BLaER1 treated with 17β-estradiol and CSF1 and Interleukin-3, amounts not matched to agents 10 nM and 100 nM (cell line): ENCODE data around the gene KRT34.
"Not testable (repeated sequence)": the region's sequence is repeated elsewhere in the genome, so short reads cannot be mapped to it uniquely, and the experiment has no call there.

ENCODE experiments used
- H3K27ac ChIP-seq, 11 experiments: shearing (Covaris generic); formaldehyde crosslinking; 2 replicates each; pipeline ENCODE4 v1.8.1; 2022
- H3K27me3 ChIP-seq, 11 experiments: shearing (Covaris generic); formaldehyde crosslinking; 2 replicates each; pipeline ENCODE4 v1.8.1; 2022
- H3K36me3 ChIP-seq, 11 experiments: shearing (Covaris generic); formaldehyde crosslinking; 2 replicates each; pipeline ENCODE4 v1.8.1; 2022
- H3K4me1 ChIP-seq, 10 experiments: shearing (Covaris generic); formaldehyde crosslinking; 2 replicates each; pipeline ENCODE4 v1.8.1; 2022
- H3K4me2 ChIP-seq, 11 experiments: shearing (Covaris generic); formaldehyde crosslinking; 2 replicates each; pipeline ENCODE4 v1.8.1; 2022
- H3K4me3 ChIP-seq, 10 experiments: shearing (Covaris generic); formaldehyde crosslinking; 2 replicates each; pipeline ENCODE4 v1.8.1; 2022
- H3K9ac ChIP-seq, 11 experiments: shearing (Covaris generic); formaldehyde crosslinking; 2 replicates each; pipeline ENCODE4 v1.8.1; 2022
- H3K9me3 ChIP-seq, 11 experiments: shearing (Covaris generic); formaldehyde crosslinking; replicated peaks in 1 of 11; 2 replicates each; pipeline ENCODE4 v1.8.1; 2022
- H4K20me1 ChIP-seq, 11 experiments: shearing (Covaris generic); formaldehyde crosslinking; 2 replicates each; pipeline ENCODE4 v1.8.1; 2022
- Cebpa-rat ChIP-seq, 11 experiments: shearing (Covaris generic); IDR thresholded peaks; 2 replicates each; pipeline ENCODE4 v1.8.1; 2022

The KRT34 gene

DNA sequence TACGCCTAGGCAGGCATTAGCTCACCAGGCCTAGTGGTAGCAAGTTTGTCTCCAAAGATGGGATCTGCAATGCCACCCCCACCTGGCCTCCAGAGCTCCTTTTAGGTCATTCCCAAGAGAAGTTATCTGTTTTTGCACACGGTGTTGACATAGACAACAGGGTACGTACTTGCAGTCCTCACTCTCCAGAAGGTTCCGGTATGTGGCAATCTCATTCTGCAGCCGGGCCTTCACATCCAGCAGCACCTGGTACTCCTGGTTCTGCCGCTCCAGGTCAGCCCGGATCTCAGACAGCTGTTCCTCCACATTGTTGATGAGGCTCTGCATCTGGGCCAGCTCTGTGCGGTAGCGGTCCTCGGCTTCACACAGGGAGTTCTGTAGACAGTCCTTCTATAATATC, 25.1 kb upstream of the KRT34 start:
- Histone ChIP-seq H3K27ac (no peak overlapping the region), H3K4me1 (peaks cover 7 to 26% (median 10%) of the 10 kb centered on the region in 10 experiments; a peak in 19 of 20 replicates), H3K36me3 (no peaks in the 10 kb centered on the region), H3K9ac (no peak overlapping the region), H4K20me1 (no peaks in the 10 kb centered on the region), H3K27me3 (no peaks in the 10 kb centered on the region), H3K4me3 (no peak overlapping the region), H3K4me2 (no peak overlapping the region), H3K9me3 (no peaks in the 10 kb centered on the region)
- TF ChIP-seq Cebpa-rat (IDR thresholded peaks at IDR 0.05): no peak

DNA sequence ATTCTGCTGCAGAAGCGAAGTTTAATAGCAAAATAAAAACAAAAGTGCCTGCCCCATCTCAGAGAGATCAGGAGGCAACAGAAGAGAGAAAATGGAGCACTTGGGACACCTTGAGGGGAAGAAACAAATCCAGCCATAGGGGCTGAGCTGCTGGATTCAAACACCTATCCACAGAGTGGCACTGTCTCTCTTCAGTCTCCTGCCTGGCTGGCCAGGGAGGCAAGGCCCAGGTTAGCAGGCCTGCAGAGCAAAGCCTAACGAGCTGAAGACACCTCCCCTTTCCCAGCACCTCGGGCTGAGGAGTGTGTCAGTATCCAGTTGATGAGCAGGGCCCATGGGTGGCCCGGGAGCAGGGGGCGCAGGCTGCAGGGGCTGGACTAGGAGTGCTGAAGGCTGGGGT, 24.1 kb upstream of the KRT34 start:
- H3K9me3 ChIP-seq: no peaks in the 10 kb centered on the region
- H4K20me1 ChIP-seq: no peaks in the 10 kb centered on the region
- H3K27me3 ChIP-seq: no peaks in the 10 kb centered on the region
- H3K36me3 ChIP-seq: no peaks in the 10 kb centered on the region
- no peak overlapping the region for H3K4me3 ChIP-seq
- peaks cover 7 to 29% (median 10%) of the 10 kb centered on the region in 10 experiments; a peak in 19 of 20 replicates for H3K4me1 ChIP-seq
- no peak overlapping the region for H3K9ac ChIP-seq
- no peak overlapping the region for H3K4me2 ChIP-seq
- no peak for TF ChIP-seq Cebpa-rat (IDR thresholded peaks at IDR 0.05)
- H3K27ac ChIP-seq: no peak overlapping the region

DNA sequence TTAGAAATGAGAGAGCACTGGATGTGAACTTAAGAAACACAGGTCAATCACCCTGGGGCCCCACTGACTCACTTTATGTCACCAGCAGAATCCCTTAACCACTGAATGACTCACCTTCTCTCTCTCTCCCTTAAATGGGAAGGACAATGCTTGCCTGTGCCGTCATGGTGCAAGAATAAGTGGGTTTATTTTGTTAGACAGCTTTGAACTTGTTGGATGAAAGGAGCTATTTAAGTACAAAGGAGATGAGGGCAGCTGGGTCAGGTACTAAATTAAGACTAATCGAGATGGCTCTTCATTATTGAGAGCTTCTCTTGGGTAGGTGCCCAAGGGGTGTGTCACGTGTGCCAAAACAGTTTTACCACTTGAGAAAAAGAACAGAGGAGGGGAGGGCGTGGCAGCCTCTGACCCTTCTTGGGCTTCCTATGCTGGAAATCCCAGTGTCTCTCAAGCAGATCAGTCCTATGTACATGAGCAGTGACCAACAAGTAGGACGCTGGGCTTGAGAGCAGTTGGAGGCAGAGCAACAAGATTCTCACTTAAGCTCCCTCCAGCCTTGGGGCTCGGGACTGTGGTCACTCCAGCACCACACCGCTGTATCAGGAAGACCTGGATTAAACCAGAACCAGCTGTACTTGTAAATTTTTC, 22.0 kb upstream of the KRT34 start:
- Histone ChIP-seq H3K36me3 (no peaks in the 10 kb centered on the region), H3K9ac (no peak overlapping the region), H4K20me1 (no peaks in the 10 kb centered on the region), H3K4me3 (no peak overlapping the region), H3K27ac (peak overlapping the region in 2 of 11 experiments; percentile 3 to 46; a peak in 5 of 22 replicates), H3K9me3 (no peaks in the 10 kb centered on the region), H3K4me2 (peak overlapping the region; percentile 23 to 77 (median 55)), H3K27me3 (no peaks in the 10 kb centered on the region), H3K4me1 (peaks cover 7 to 29% (median 10%) of the 10 kb centered on the region in 10 experiments; a peak in 19 of 20 replicates)
- no peak for TF ChIP-seq Cebpa-rat (IDR thresholded peaks at IDR 0.05)

DNA sequence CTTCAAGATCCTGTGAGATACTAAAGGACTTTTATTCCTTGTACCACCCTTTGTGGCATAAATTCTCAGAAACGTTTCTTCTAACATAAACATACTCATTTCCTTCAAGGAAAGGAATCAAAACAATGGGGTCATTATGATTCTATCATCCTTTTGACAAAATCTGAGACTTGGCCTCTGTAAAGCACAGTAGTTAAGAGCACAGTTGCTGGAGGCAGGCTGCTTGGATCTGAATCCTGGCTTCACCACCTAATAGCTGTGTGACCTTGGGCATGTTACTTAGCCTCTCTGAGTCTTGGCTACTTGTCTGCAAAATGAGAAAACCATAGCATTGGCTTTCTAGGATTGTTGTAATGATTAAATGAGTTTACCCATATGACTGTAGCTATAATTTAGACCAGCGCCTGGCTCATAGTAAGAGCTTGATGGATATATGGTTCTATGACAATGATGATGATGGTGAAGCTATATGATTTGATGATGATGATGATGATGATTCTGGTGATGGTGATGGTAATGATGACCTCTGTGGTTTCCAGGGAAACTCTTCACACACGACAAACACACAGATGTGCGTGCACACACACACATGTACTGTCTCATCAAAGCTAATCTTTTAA, 21.4 kb upstream of the KRT34 start:
- Histone ChIP-seq H3K27me3 (no peaks in the 10 kb centered on the region), H3K9ac (no peak overlapping the region), H3K9me3 (no peaks in the 10 kb centered on the region), H3K4me1 (peaks cover 7 to 29% (median 10%) of the 10 kb centered on the region in 10 experiments; a peak in 19 of 20 replicates), H3K4me2 (peak overlapping the region in 9 of 11 experiments; percentile 34 to 77 (median 57); a peak in 14 of 22 replicates), H3K4me3 (no peak overlapping the region), H3K27ac (peak overlapping the region in 1 of 11 experiments; percentile 23; a peak in 1 of 22 replicates), H3K36me3 (no peaks in the 10 kb centered on the region), H4K20me1 (no peaks in the 10 kb centered on the region)
- no peak for TF ChIP-seq Cebpa-rat (IDR thresholded peaks at IDR 0.05)

DNA sequence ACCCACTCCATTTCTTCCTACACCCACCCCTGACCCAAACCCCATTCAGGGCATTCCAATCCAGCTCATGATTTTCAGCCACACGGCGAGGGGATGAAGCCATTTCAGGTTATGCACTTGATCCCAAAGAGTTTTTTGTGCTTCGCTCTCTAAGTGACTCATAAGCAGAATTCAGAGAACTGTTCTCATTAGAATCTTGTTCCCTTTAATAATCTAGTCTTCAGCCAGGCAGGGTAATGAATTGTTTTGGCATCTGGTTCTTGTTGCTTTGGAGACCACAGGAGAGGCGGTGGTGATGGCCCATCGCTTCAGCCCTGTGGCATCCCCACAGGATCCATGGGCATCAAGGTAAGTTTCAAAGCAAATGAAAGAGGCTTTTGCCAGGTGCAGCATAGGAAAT, 20.1 kb upstream of the KRT34 start:
- Histone ChIP-seq H3K9ac (no peak overlapping the region), H3K4me3 (no peak overlapping the region), H3K36me3 (no peaks in the 10 kb centered on the region), H3K4me2 (peak overlapping the region in 1 of 11 experiments; percentile 25; a peak in 1 of 22 replicates), H3K4me1 (peaks cover 7 to 36% (median 10%) of the 10 kb centered on the region in 10 experiments; a peak in 19 of 20 replicates), H3K27ac (peak overlapping the region in 1 of 11 experiments; percentile 5; a peak in 1 of 22 replicates), H3K27me3 (no peaks in the 10 kb centered on the region), H4K20me1 (no peaks in the 10 kb centered on the region), H3K9me3 (no peaks in the 10 kb centered on the region)
- no peak for TF ChIP-seq Cebpa-rat (IDR thresholded peaks at IDR 0.05)

DNA sequence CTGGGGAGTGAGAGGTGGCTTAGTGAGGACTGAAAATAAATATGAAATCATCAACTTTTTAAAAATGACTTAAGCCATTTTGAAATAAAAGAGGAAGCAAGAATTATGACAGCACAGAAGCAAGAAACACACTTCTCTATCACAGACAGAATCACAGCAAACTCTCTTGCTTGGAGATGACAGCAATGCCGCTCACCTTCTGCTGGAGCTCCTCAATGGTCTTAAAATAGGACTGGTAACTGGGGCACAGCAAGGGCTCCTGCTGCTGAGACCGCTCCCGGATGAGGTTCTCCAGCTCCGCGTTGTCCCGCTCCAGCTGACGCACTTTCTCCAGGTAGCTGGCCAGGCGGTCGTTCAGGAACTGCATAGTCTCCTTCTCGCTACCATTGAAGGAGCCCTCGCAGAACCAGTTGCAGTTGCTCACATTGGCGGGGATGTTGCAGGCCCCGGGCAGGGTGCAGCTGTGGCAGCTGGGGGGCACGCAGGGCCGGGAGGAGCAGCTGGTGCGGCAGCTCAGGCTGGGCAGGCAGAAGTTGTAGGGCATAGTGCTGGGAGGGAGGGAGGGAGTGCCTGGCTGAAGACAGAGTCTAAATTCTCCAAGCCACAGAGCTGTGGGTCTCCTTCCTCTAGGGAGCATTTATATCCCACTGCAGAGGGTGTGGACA, 15.0 kb upstream of the KRT34 start, which contains the start of gene KRT31:
TSS of gene KRT31 (minus strand) at position 613 of the 665 bp plus-strand sequence. CDS start at position 544, 69 bp downstream.
- Histone ChIP-seq H3K9ac (no peak within 1 kb of the TSS), H3K27ac (peak within 1 kb of the TSS in 1 of 11 experiments; percentile 21; a peak in 1 of 22 replicates), H3K27me3 (no peaks in the 10 kb centered on the region), H3K4me3 (no peak within 1 kb of the TSS), H3K36me3 (no peaks in the 10 kb centered on the region), H3K4me2 (peak within 1 kb of the TSS in 3 of 11 experiments; percentile 29 to 66 (median 51); a peak in 6 of 22 replicates), H3K4me1 (peaks cover 0 to 20% (median 0%) of the 10 kb centered on the region in 10 experiments; a peak in 7 of 20 replicates), H4K20me1 (no peaks in the 10 kb centered on the region), H3K9me3 (no peaks in the 10 kb centered on the region)
- no peak for TF ChIP-seq Cebpa-rat (IDR thresholded peaks at IDR 0.05)

DNA sequence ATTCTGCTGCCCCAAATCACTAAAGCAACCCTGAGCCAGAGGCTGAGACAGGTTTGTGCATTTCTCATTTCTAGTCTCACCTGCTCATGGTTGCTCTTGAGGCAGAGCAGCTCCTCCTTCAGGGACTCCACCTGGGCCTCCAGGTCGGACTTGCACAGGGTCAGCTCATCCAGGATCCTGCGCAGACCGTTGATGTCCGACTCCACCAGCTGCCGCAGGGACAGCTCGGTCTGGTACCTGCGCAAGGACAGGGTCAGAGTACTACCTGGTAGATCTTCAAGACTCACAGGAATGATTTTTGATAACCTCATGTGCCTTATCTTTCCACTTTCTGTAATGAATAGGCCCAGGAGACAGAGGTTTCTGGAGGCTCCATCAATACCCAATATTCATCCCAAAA, 14.2 kb upstream of the KRT34 start:
- H3K9me3 ChIP-seq: no peaks in the 10 kb centered on the region
- H3K4me3 ChIP-seq: no peak overlapping the region
- no peaks in the 10 kb centered on the region for H4K20me1 ChIP-seq
- H3K9ac ChIP-seq: no peak overlapping the region
- peaks cover 0 to 17% (median 0%) of the 10 kb centered on the region in 10 experiments; a peak in 7 of 20 replicates for H3K4me1 ChIP-seq
- H3K27ac ChIP-seq: no peak overlapping the region; a peak in 1 of 22 replicates
- H3K4me2 ChIP-seq: peak overlapping the region in 3 of 11 experiments; percentile 29 to 66 (median 51); a peak in 6 of 22 replicates
- no peaks in the 10 kb centered on the region for H3K36me3 ChIP-seq
- TF ChIP-seq Cebpa-rat (IDR thresholded peaks at IDR 0.05): no peak
- H3K27me3 ChIP-seq: no peaks in the 10 kb centered on the region

DNA sequence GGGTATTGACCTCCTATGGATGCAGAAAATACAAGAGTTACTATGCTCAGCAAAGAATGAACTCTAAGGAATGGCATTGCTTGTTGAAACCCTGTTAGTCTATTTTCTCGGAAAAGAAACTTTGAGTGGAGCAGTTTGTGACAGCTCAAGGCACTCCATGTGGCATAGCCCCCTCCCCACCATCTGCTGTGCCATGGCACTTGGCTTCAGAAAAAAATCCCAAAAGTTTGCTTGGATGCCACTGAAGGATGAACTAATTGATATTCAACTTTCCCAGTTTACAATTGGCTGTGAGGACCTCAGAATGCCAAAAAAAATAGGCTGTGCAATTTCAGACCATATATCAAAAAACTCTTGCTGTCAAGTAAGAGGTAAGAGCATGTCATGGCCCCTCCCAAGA, 13.5 kb upstream of the KRT34 start:
- Histone ChIP-seq H3K9me3 (no peaks in the 10 kb centered on the region), H3K4me2 (no peak overlapping the region), H3K9ac (no peak overlapping the region), H4K20me1 (no peaks in the 10 kb centered on the region), H3K4me3 (no peak overlapping the region), H3K27ac (no peak overlapping the region), H3K4me1 (peaks cover 0 to 17% (median 0%) of the 10 kb centered on the region in 10 experiments; a peak in 7 of 20 replicates), H3K27me3 (no peaks in the 10 kb centered on the region), H3K36me3 (no peaks in the 10 kb centered on the region)
- no peak for TF ChIP-seq Cebpa-rat (IDR thresholded peaks at IDR 0.05)

DNA sequence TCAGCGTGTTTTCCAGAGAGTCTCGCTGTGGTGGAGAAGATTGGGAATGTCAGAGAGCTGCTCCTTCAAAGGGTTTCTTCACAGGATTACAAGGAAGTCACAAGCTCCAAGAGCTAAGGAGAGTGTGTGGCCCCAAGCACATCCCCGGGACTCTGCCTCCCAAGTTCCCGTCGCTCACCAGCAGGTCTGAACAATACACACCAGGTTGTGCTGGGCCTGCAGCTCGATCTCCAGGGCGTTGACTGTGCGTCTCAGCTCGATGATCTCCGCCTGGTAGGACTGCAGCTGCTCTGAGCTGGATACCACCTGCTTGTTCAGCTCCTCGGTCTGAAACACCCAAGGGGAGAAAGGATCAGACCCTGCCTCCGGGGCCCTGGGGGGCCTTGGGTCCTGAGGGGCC, 12.9 kb upstream of the KRT34 start:
- not testable (repeated sequence) for H3K27ac ChIP-seq, H3K9ac ChIP-seq, H3K4me2 ChIP-seq, H3K27me3 ChIP-seq, H3K9me3 ChIP-seq, H3K4me3 ChIP-seq, H4K20me1 ChIP-seq, H3K36me3 ChIP-seq
- peaks cover 0 to 17% (median 0%) of the 10 kb centered on the region in 10 experiments; a peak in 7 of 20 replicates for H3K4me1 ChIP-seq
